ENCODE results near the gene TYR.
"Not testable (repeated sequence)": the region's sequence is repeated elsewhere in the genome, so short reads cannot be mapped to it uniquely, and the experiment has no call there.

DNA sequence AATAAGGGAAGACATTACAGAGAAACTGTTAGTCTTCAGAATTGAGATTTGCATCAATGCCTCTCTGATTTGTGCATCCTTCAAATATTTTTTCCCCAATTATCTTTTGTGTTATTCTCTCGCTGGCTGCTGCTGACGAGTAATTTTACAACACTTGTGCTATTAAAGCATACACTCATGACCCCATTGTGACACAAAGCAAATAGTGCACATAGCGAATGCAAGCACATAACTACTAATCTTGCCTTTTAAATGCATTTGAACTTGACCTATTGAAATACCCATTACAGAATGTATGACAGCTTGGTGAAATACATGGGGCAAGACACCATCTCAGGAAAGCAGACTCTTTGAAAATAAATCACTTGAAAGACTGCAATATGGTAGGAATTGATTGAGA is 132.9 kb downstream of the TYR start:
- TF ChIP-seq, protein P1, sequence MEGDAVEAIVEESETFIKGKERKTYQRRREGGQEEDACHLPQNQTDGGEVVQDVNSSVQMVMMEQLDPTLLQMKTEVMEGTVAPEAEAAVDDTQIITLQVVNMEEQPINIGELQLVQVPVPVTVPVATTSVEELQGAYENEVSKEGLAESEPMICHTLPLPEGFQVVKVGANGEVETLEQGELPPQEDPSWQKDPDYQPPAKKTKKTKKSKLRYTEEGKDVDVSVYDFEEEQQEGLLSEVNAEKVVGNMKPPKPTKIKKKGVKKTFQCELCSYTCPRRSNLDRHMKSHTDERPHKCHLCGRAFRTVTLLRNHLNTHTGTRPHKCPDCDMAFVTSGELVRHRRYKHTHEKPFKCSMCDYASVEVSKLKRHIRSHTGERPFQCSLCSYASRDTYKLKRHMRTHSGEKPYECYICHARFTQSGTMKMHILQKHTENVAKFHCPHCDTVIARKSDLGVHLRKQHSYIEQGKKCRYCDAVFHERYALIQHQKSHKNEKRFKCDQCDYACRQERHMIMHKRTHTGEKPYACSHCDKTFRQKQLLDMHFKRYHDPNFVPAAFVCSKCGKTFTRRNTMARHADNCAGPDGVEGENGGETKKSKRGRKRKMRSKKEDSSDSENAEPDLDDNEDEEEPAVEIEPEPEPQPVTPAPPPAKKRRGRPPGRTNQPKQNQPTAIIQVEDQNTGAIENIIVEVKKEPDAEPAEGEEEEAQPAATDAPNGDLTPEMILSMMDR (IDR thresholded peaks at IDR 0.05), result not testable (repeated sequence)
- not testable (repeated sequence) for TF ChIP-seq POLR2A (IDR thresholded peaks at IDR 0.05)
